RWPE1 (cell line): ENCODE results near the gene SEMA3B.
"Not testable (repeated sequence)": the region's sequence is repeated elsewhere in the genome, so short reads cannot be mapped to it uniquely, and the experiment has no call there.

ENCODE experiments used
- CTCF ChIA-PET: fragments of 350-600 bp; sonication (Branson Sonifier 250); formaldehyde crosslinking; extraction: SDS; loops from one replicate; lab custom pipeline; 2021; lab: Yijun Ruan, JAX
- POLR2A ChIA-PET: fragments of 400-600 bp; formaldehyde crosslinking; extraction: SDS; loops from one replicate; lab custom pipeline; 2020; ENCODE audit warnings: antibody characterized with exemption; ENCODE audit not compliant: low non-redundant PET; lab: Yijun Ruan, JAX
- DNase-seq: peaks from one replicate; pipeline ENCODE4 v3.0.0; 2012; ENCODE audit warnings: low spot score
- H3K27ac ChIP-seq: fragments of 450-650 bp; 2 replicates; pipeline ENCODE4 v1.5.1; 2017
- TF ChIP-seq, protein P1 (sequence below): fragments of 450-650 bp; conservative IDR thresholded peaks from 2 replicates; pipeline ENCODE4 v1.5.1; 2017; ENCODE audit warnings: low read depth, mild to moderate bottlenecking

SEMA3B gene

DNA sequence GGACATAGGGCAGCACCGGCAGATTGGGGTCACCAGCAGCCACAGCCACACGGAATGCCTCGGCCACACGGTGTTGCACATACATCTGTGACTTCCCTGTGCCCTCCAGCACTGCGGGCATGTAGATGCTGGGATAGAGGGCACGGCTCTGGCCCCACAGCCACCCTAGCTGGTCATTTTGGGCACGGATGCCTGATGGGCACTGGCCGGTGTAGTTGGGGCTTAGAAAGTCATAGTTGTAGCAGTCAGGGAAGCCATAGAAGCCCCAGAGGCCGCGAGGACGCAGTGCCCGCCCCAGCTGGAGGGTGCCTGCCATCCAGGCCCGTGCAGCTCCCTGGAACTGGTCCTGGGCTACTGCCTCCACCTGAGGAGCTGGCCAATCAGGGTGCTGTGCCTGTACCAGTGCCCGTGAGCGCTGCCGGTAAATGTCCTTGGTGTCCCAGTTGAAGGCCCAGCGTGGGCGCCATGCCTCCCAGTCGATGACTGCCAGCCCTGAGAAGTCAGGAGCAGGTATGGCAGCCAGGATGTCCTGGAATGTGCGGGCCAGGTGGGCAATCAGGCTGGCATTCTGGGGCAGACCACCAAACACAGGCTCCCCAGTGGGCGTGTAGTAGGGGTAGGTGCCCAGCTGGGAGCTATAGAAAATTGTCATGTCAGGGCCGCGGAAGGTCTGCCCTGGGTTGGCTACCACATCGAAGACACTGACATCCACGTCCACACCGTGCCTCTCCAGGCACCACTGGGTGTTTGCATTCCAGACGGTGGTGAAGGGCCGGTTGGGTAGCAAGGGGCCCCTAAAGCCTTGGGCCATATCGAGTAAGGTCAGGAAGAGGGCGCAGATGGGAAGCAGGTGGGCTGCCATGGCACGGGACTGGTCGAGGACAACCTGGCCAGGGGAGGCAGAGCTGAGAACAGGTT is 33.4 kb downstream of the SEMA3B start:
- TF ChIP-seq, protein P1, sequence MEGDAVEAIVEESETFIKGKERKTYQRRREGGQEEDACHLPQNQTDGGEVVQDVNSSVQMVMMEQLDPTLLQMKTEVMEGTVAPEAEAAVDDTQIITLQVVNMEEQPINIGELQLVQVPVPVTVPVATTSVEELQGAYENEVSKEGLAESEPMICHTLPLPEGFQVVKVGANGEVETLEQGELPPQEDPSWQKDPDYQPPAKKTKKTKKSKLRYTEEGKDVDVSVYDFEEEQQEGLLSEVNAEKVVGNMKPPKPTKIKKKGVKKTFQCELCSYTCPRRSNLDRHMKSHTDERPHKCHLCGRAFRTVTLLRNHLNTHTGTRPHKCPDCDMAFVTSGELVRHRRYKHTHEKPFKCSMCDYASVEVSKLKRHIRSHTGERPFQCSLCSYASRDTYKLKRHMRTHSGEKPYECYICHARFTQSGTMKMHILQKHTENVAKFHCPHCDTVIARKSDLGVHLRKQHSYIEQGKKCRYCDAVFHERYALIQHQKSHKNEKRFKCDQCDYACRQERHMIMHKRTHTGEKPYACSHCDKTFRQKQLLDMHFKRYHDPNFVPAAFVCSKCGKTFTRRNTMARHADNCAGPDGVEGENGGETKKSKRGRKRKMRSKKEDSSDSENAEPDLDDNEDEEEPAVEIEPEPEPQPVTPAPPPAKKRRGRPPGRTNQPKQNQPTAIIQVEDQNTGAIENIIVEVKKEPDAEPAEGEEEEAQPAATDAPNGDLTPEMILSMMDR, result no peak
- CTCF ChIA-PET, result no interaction called here
- POLR2A ChIA-PET, result no interaction called here
- DNase-seq, result no peak
- H3K27ac ChIP-seq, result peak overlapping the region; percentile 93

DNA sequence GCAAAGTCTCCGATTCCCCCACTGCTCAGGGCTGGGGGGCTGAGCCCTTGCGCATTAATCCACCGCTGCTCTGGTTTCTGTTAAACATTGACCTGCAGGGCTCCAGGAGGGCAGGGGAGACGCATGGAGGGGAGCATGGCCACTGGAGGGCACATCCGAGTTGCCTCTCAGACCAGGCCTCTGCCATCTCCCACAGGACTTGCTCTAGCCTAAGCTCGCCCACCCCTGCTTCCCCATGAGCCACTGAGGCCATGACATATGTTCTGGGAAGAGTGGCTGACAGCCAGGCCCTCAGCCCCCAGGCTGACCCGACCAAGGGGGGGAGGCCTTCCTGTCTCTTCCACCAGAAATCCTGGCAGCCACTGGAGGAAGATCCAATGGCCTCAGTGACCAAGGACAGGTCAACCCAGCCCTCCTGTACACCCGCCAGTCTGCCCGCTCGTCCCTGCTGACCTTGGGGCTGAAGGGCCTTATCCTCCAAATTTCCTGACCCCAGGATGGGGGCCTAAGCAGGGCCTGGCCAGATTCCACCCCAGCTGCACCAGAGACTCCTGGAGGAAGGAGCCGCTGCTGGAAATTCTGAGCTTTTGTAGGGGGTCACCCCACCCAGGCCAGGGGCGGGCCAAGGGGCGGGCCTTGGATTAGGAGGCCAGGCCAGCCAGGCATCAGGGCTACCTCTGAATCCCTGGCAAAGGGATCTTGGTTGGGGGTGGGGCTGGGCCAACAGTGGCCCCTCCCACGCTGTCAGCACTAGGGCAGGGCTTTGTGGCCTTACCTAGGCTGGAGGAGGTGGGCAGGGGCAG is 34.3 kb downstream of the SEMA3B start, which contains the start of gene HYAL1:
Gene HYAL1 (minus strand): TSS at position 562 of the 803 bp plus-strand sequence. CDS start 618 bp downstream, outside the sequence.
- peak within 1 kb of the TSS; percentile 93 for H3K27ac ChIP-seq
- ChIA-PET CTCF (interaction anchor here (0.6 kb wide), 1 partner anchor 784 kb away, joined by 3 read pairs; no protein-coding TSS in a partner anchor), POLR2A (no interaction called here)
- TF ChIP-seq, protein P1, result no peak; the same call in 1 of the 2 replicates
- no peak for DNase-seq

DNA sequence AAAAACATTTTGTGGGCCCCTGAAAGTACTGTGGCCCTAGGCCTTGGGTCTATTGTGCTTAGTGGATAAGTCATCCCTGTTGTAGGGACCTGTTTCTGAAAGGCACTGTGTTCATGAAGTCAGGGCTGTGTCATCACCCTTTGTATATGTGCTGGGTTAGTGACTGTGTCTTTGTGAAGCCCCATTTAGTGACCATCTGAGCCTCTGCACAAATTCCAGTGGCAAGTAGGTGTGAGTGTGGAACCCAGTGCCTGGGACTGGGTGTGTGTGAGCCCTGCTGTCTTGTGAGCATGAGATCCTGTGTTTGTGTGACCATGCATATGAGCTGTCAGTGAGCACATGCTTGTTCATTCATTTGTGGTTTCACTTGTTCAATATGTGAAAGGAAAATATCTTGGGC is 35.7 kb downstream of the SEMA3B start:
- TF ChIP-seq, protein P1, result no peak
- CTCF ChIA-PET, result interaction anchor here (0.6 kb wide), 1 partner anchor 19 kb away, joined by 5 read pairs; no protein-coding TSS in a partner anchor
- POLR2A ChIA-PET, result no interaction called here

DNA sequence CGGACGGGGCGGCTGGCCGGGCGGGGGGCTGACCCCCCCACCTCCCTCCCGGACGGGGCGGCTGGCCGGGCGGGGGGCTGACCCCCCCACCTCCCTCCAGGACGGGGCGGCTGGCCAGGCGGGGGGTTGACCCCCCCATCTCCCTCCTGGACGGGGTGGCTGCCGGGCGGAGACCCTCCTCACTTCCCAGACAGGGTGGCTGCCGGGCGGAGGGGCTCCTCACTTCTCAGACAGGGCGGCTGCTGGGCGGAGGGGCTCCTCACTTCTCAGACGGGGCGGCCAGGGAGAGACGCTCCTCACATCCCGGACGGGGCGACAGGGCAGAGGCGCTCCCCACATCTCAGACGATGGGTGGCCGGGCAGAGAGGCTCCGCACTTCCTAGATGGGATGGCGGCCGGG is 43.1 kb downstream of the SEMA3B start:
- DNase-seq, CTCF ChIA-PET, POLR2A ChIA-PET, H3K27ac ChIP-seq: not testable (repeated sequence)

More for the DNA sequence above, 35.7 kb downstream of the SEMA3B start:
- DNase-seq, result no peak
- no peak overlapping the region for H3K27ac ChIP-seq

DNA sequence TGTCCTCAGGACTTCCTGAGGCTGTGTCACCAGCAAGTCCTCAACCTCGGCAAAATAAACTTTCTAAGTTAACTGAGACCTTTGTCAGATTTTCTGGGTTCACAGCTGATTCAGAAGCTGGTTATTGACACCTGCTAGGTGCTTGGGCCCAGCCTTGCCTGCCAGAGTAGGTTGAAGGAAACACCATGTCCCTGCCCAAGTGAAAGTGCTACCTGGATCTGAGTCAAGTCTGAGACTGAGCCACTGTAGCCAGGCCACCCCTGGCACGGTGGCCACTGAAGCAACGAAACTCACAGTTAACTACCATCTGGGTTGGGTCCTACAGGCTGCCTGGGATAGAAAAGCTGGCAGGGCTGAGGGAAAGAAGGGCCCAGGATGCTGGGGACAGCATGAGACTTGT is 45.4 kb downstream of the SEMA3B start:
- TF ChIP-seq, protein P1, result no peak
- no peak for DNase-seq
- POLR2A ChIA-PET, result no interaction called here
- CTCF ChIA-PET, result no interaction called here
- H3K27ac ChIP-seq, result peak overlapping the region; percentile 97

DNA sequence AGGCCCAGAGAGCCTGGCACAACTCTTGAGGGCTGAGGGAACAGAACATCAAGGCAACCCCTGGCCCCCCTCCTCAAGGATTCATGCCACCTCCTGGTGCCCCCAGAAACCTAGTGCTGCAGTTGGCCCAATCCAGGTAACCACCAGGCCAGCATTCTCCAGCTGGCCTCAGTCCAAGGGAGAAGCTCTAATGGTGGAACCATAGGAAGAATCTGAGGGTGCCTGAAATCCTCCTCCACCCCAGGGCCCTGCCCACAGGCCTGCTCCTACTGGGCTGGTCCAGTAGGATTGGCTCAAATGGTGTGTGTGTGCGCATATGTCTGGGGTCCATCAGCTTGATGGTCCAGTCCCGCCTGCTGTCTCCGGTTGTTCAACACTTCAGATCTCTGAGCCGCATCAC is 45.9 kb downstream of the SEMA3B start:
- CTCF ChIA-PET, result no interaction called here
- TF ChIP-seq, protein P1, result no peak
- POLR2A ChIA-PET, result interaction anchor here (0.6 kb wide), 1 partner anchor 15 kb away, joined by 3 read pairs; no protein-coding TSS in a partner anchor
- DNase-seq, result no peak
- H3K27ac ChIP-seq, result peak overlapping the region; percentile 97
